H1 (cell line): ENCODE results near the gene XYLB. TPM values are rescaled to one million over a fixed set of nuclear protein-coding genes. Genes with fewer than 3 reads are reported as not detected.

Source experiments
- BACH1 ChIP-seq: IDR thresholded peaks from 2 replicates; pipeline ENCODE4 v1.6.1; 2012; ENCODE audit warnings: low read length, improper control_type of control experiment
- RNF2 ChIP-seq: fragments of 200-900, 300-1000 bp; sonication (generic); IDR thresholded peaks from 2 replicates; pipeline ENCODE4 v1.7.1; 2016; ENCODE audit warnings: borderline replicate concordance, low read depth, mild to moderate bottlenecking, antibody characterized with exemption, low read length; ENCODE audit not compliant: poor library complexity, severe bottlenecking; ENCODE audit errors: missing control alignments
- SIN3A ChIP-seq, 2 experiments: IDR thresholded peaks in 1 of 2; conservative IDR thresholded peaks in 1 of 2; 2 replicates each; pipeline ENCODE4 v1.6.1; 2011 to 2012; ENCODE audit warnings: low read length in 2 of 2, improper control_type of control experiment in 1 of 2, low read depth in 1 of 2, mild to moderate bottlenecking in 1 of 2
- TBP ChIP-seq: IDR thresholded peaks from 2 replicates; pipeline ENCODE4 v1.6.1; 2011; ENCODE audit warnings: low read depth, low read length, improper control_type of control experiment
- polyA plus RNA-seq, 7 experiments: library from polyadenylated mRNA; depleted of rRNA in 3 of 7; stranded (reverse) in 5 of 7; unstranded in 2 of 7; fragments of >200 nt in 5 of 7; fragments of 200-250 nt in 2 of 7; gene quantifications; 1 replicate in 5 of 7; 2 replicates in 1 of 7; 4 replicates in 1 of 7; pipeline versions ENCODE4 v1.2.1 to v1.2.3, GENCODE V29; 2011 to 2013; ENCODE audit warnings: missing spikeins in 2 of 7, mixed read lengths in 2 of 7
- total RNA-seq: library from RNA; stranded (reverse); fragmentation: NEBNext Ultra II Directional; extraction: Animal tissue kit (Norgen Biotek cat#: 25700); gene quantifications from 2 replicates; pipeline ENCODE4 v1.2.1, GENCODE V29; 2021
- TF ChIP-seq, protein P1 (sequence below): fragments of 300-600 bp; sonication (generic); IDR thresholded peaks from 2 replicates; pipeline ENCODE4 v1.7.1; 2012; ENCODE audit warnings: low read length, moderate library complexity, mild to moderate bottlenecking, inconsistent platforms; ENCODE audit not compliant: insufficient replicate concordance
- TF ChIP-seq, protein P2 (sequence below): IDR thresholded peaks from 2 replicates; pipeline ENCODE4 v1.6.1; 2012; ENCODE audit warnings: low read length, inconsistent platforms

Gene XYLB
- total and polyA plus RNA-seq, 2 of the 8 experiments (the other 6 are each of a cell fraction or from before 2014, with no cell fraction given), result 1.7 to 5.5 TPM

DNA sequence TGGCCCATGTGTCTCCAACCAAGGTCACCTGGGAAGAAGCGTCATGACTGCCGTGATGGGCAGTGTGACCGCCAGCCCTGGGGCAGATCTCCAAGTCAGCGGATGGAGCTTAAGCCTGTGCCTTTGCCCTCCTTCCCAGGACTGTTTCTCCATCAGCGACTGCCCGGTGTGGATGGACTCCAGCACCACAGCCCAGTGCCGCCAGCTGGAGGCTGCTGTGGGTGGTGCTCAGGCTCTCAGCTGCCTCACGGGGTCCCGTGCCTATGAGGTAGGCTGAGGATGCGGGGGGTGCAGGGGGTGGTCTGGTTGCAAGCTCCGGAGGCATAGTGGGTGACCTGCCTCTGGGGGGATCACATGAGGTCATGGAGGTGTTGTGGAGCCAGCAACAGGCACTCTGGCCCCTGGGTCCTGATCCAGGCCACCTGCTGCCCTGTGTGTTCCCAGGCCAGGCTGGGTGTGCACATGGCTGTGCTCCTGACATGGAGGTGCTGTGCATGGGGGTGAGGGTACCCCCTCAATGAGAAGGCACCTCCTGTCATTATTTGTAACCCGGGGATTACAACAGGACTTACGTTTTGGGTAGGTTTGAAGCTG lies 19.0 kb downstream of the XYLB start (continued):
- TF ChIP-seq, protein P1, sequence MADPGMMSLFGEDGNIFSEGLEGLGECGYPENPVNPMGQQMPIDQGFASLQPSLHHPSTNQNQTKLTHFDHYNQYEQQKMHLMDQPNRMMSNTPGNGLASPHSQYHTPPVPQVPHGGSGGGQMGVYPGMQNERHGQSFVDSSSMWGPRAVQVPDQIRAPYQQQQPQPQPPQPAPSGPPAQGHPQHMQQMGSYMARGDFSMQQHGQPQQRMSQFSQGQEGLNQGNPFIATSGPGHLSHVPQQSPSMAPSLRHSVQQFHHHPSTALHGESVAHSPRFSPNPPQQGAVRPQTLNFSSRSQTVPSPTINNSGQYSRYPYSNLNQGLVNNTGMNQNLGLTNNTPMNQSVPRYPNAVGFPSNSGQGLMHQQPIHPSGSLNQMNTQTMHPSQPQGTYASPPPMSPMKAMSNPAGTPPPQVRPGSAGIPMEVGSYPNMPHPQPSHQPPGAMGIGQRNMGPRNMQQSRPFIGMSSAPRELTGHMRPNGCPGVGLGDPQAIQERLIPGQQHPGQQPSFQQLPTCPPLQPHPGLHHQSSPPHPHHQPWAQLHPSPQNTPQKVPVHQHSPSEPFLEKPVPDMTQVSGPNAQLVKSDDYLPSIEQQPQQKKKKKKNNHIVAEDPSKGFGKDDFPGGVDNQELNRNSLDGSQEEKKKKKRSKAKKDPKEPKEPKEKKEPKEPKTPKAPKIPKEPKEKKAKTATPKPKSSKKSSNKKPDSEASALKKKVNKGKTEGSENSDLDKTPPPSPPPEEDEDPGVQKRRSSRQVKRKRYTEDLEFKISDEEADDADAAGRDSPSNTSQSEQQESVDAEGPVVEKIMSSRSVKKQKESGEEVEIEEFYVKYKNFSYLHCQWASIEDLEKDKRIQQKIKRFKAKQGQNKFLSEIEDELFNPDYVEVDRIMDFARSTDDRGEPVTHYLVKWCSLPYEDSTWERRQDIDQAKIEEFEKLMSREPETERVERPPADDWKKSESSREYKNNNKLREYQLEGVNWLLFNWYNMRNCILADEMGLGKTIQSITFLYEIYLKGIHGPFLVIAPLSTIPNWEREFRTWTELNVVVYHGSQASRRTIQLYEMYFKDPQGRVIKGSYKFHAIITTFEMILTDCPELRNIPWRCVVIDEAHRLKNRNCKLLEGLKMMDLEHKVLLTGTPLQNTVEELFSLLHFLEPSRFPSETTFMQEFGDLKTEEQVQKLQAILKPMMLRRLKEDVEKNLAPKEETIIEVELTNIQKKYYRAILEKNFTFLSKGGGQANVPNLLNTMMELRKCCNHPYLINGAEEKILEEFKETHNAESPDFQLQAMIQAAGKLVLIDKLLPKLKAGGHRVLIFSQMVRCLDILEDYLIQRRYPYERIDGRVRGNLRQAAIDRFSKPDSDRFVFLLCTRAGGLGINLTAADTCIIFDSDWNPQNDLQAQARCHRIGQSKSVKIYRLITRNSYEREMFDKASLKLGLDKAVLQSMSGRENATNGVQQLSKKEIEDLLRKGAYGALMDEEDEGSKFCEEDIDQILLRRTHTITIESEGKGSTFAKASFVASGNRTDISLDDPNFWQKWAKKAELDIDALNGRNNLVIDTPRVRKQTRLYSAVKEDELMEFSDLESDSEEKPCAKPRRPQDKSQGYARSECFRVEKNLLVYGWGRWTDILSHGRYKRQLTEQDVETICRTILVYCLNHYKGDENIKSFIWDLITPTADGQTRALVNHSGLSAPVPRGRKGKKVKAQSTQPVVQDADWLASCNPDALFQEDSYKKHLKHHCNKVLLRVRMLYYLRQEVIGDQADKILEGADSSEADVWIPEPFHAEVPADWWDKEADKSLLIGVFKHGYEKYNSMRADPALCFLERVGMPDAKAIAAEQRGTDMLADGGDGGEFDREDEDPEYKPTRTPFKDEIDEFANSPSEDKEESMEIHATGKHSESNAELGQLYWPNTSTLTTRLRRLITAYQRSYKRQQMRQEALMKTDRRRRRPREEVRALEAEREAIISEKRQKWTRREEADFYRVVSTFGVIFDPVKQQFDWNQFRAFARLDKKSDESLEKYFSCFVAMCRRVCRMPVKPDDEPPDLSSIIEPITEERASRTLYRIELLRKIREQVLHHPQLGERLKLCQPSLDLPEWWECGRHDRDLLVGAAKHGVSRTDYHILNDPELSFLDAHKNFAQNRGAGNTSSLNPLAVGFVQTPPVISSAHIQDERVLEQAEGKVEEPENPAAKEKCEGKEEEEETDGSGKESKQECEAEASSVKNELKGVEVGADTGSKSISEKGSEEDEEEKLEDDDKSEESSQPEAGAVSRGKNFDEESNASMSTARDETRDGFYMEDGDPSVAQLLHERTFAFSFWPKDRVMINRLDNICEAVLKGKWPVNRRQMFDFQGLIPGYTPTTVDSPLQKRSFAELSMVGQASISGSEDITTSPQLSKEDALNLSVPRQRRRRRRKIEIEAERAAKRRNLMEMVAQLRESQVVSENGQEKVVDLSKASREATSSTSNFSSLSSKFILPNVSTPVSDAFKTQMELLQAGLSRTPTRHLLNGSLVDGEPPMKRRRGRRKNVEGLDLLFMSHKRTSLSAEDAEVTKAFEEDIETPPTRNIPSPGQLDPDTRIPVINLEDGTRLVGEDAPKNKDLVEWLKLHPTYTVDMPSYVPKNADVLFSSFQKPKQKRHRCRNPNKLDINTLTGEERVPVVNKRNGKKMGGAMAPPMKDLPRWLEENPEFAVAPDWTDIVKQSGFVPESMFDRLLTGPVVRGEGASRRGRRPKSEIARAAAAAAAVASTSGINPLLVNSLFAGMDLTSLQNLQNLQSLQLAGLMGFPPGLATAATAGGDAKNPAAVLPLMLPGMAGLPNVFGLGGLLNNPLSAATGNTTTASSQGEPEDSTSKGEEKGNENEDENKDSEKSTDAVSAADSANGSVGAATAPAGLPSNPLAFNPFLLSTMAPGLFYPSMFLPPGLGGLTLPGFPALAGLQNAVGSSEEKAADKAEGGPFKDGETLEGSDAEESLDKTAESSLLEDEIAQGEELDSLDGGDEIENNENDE, result no peak
- TF ChIP-seq SIN3A (conservative IDR thresholded peaks at IDR 0.05 in 1 of 2, IDR thresholded peaks at IDR 0.05 in 1 of 2; ENCODE audit: low read depth in 1 of 2, low read length in 2 of 2) (no peak), TBP (no peak), RNF2 (no peak), BACH1 (no peak)
- TF ChIP-seq, protein P2, sequence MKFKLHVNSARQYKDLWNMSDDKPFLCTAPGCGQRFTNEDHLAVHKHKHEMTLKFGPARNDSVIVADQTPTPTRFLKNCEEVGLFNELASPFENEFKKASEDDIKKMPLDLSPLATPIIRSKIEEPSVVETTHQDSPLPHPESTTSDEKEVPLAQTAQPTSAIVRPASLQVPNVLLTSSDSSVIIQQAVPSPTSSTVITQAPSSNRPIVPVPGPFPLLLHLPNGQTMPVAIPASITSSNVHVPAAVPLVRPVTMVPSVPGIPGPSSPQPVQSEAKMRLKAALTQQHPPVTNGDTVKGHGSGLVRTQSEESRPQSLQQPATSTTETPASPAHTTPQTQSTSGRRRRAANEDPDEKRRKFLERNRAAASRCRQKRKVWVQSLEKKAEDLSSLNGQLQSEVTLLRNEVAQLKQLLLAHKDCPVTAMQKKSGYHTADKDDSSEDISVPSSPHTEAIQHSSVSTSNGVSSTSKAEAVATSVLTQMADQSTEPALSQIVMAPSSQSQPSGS, result no peak
